ENCODE results near the gene GPT2. TPM values are rescaled to one million over a fixed set of nuclear protein-coding genes. Genes with fewer than 3 reads are reported as not detected.

The GPT2 gene
- total RNA-seq, 2 donors from 2014 or later = 28.8 to 45.3 TPM

GRCh38 chr16:46843898-46844642 lies 40.1 kb upstream of the GPT2 start:
- TF ChIP-seq CTCF (IDR thresholded peaks at IDR 0.05) = no peak
- DNase-seq = no peak
- intact Hi-C loops (cut with DNase I) = no loop called here
- no peaks in the 10 kb centered on the region for H3K36me3 ChIP-seq
- no peaks in the 10 kb centered on the region for H3K4me1 ChIP-seq
- H3K27ac ChIP-seq = no peak overlapping the region
- H3K4me3 ChIP-seq = no peak overlapping the region
- H3K27me3 ChIP-seq = no peaks in the 10 kb centered on the region
- H3K9me3 ChIP-seq = no peaks in the 10 kb centered on the region
- no peak overlapping the region for H3K9ac ChIP-seq (ENCODE audit: low read depth in 2 of 2, low read length in 2 of 2)

- Histone ChIP-seq H3K4me3 (no peak overlapping the region), H3K9ac (ENCODE audit: low read depth in 2 of 2, low read length in 2 of 2) (no peak overlapping the region), H3K36me3 (no peaks in the 10 kb centered on the region), H3K4me1 (no peaks in the 10 kb centered on the region), H3K27ac (no peak overlapping the region), H3K9me3 (no peaks in the 10 kb centered on the region), H3K27me3 (no peaks in the 10 kb centered on the region)
- intact Hi-C loops (cut with DNase I) = no loop called here
- no peak for TF ChIP-seq CTCF (IDR thresholded peaks at IDR 0.05)
- DNase-seq = no peak
These were observed 39.4 kb upstream of the GPT2 start for GRCh38 chr16:46844771-46845170.

- DNase-seq = no peak
- Histone ChIP-seq H3K4me3 (no peak overlapping the region), H3K4me1 (no peaks in the 10 kb centered on the region), H3K9ac (ENCODE audit: low read depth in 2 of 2, low read length in 2 of 2) (no peak overlapping the region), H3K27ac (no peak overlapping the region), H3K27me3 (no peaks in the 10 kb centered on the region), H3K9me3 (no peaks in the 10 kb centered on the region), H3K36me3 (no peaks in the 10 kb centered on the region)
- no peak for TF ChIP-seq CTCF (IDR thresholded peaks at IDR 0.05)
- intact Hi-C loops (cut with DNase I) = no loop called here
These were observed 38.2 kb upstream of the GPT2 start for GRCh38 chr16:46845952-46846351.

- intact Hi-C loops (cut with DNase I) = no loop called here
- H3K36me3 ChIP-seq = no peaks in the 10 kb centered on the region
- H3K27me3 ChIP-seq = no peaks in the 10 kb centered on the region
- DNase-seq = no peak
- H3K9me3 ChIP-seq = no peaks in the 10 kb centered on the region
- no peak for TF ChIP-seq CTCF (IDR thresholded peaks at IDR 0.05)
- no peak overlapping the region for H3K27ac ChIP-seq
- H3K4me1 ChIP-seq = no peaks in the 10 kb centered on the region
- H3K4me3 ChIP-seq = no peak overlapping the region
- no peak overlapping the region for H3K9ac ChIP-seq (ENCODE audit: low read depth in 2 of 2, low read length in 2 of 2)
These were observed 35.1 kb upstream of the GPT2 start for GRCh38 chr16:46848768-46849764.

- Histone ChIP-seq H3K9ac (ENCODE audit: low read depth in 2 of 2, low read length in 2 of 2) (no peak overlapping the region), H3K9me3 (no peaks in the 10 kb centered on the region), H3K36me3 (no peaks in the 10 kb centered on the region), H3K27me3 (no peaks in the 10 kb centered on the region), H3K27ac (no peak overlapping the region), H3K4me1 (no peaks in the 10 kb centered on the region), H3K4me3 (no peak overlapping the region)
- DNase-seq = no peak
- TF ChIP-seq CTCF (IDR thresholded peaks at IDR 0.05) = no peak
- intact Hi-C loops (cut with DNase I) = loop anchor here (5.0 kb wide), 1 partner anchor 76 kb away; no protein-coding TSS in a partner anchor
These were observed 33.3 kb upstream of the GPT2 start for GRCh38 chr16:46850619-46851555.
